ENCODE results near the gene MYL10. TPM values are rescaled to one million over a fixed set of nuclear protein-coding genes. Genes with fewer than 3 reads are reported as not detected.
"Not testable (repeated sequence)": the region's sequence is repeated elsewhere in the genome, so short reads cannot be mapped to it uniquely, and the experiment has no call there.

The MYL10 gene
- total RNA-seq, 1 donor from 2014 or later = not detected

DNA sequence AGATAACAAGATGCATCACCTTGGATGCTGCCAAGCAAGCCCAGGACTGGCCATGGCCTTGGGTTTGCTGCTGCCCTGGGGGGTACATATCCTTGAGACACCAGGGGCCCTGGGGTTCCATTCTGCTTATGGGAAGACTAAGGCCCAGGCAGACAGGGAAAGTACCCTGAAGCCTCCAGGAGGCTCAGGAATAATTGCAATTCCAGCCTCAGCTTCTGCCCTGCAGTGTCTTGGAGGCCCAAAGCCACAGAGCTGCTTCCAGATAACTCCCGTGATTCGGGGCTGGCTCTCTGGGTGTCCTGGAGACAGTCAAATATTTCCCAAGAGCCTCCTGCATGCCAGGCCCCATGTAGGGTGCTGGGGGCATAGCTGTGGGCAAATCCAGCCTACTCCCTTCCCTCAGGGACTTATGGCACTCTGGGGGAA lies 22.6 kb downstream of the MYL10 start:
- H3K36me3 ChIP-seq = no peaks in the 10 kb centered on the region
- no peaks in the 10 kb centered on the region for H3K27me3 ChIP-seq
- DNase-seq (ENCODE audit: extremely low spot score in 2 of 2) = no peak
- intact Hi-C loops (cut with DNase I) = no loop called here
- peaks cover 4% of the 10 kb centered on the region for H3K4me1 ChIP-seq
- no peaks in the 10 kb centered on the region for H3K9me3 ChIP-seq
- H3K4me3 ChIP-seq = no peak overlapping the region
- no peak overlapping the region for H3K27ac ChIP-seq
- TF ChIP-seq POLR2A (IDR thresholded peaks at IDR 0.05) = no peak
- TF ChIP-seq, protein P1, sequence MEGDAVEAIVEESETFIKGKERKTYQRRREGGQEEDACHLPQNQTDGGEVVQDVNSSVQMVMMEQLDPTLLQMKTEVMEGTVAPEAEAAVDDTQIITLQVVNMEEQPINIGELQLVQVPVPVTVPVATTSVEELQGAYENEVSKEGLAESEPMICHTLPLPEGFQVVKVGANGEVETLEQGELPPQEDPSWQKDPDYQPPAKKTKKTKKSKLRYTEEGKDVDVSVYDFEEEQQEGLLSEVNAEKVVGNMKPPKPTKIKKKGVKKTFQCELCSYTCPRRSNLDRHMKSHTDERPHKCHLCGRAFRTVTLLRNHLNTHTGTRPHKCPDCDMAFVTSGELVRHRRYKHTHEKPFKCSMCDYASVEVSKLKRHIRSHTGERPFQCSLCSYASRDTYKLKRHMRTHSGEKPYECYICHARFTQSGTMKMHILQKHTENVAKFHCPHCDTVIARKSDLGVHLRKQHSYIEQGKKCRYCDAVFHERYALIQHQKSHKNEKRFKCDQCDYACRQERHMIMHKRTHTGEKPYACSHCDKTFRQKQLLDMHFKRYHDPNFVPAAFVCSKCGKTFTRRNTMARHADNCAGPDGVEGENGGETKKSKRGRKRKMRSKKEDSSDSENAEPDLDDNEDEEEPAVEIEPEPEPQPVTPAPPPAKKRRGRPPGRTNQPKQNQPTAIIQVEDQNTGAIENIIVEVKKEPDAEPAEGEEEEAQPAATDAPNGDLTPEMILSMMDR (IDR thresholded peaks at IDR 0.05) = no peak
- TF ChIP-seq POLR2AphosphoS5 (IDR thresholded peaks at IDR 0.05; ENCODE audit: insufficient read depth in 1 of 2, low read depth in 1 of 2) = no peak

DNA sequence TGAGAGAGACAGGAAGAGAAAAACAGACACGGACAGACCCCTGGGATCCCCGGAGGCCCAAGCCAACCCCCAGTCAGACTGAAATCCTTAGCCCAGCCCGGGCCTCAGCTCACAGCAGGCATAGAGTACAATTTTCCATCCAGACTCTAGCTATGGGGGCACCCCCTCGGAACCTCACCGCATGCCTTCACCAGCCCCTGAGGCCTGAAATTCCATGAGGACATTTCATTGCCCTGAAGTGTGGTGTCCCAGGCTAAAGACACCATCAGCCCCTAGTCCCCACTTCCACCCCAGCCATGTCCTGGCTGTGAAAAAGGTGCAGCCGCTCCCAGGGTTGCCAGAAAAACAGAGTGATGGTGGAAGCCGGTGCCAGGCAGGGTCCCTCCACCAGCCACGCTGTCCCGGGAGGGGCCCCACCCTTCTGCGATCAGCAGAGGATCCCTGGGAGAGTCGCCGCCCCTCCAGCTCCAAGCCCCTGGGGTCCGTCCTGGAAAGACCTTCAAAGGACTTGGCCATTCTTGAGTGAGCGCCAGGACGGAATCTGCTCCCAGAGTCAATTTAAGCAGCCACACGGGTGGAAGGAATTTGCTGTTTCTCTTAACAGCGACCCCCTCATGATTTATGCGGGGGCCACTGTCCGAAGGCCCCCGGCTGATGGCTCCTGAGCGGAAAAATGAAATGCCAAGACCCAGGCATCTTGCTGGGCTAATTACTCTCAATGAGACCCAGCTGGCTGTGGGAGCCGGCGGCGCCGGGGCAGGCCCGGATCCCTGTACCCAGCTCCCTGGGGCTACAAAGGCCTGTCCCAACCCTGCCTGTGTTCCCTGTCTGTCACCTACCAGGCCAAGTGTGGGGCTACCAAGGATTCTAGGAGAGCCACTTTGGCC lies 23.2 kb downstream of the MYL10 start:
- Histone ChIP-seq H3K4me1 (peaks cover 4% of the 10 kb centered on the region), H3K4me3 (no peak overlapping the region), H3K27ac (no peak overlapping the region), H3K27me3 (no peaks in the 10 kb centered on the region), H3K36me3 (no peaks in the 10 kb centered on the region), H3K9me3 (no peaks in the 10 kb centered on the region)
- no peak for DNase-seq (ENCODE audit: extremely low spot score in 2 of 2)
- intact Hi-C loops (cut with DNase I) = no loop called here
- TF ChIP-seq POLR2A (IDR thresholded peaks at IDR 0.05) (no peak), POLR2AphosphoS5 (IDR thresholded peaks at IDR 0.05; ENCODE audit: insufficient read depth in 1 of 2, low read depth in 1 of 2) (no peak)

DNA sequence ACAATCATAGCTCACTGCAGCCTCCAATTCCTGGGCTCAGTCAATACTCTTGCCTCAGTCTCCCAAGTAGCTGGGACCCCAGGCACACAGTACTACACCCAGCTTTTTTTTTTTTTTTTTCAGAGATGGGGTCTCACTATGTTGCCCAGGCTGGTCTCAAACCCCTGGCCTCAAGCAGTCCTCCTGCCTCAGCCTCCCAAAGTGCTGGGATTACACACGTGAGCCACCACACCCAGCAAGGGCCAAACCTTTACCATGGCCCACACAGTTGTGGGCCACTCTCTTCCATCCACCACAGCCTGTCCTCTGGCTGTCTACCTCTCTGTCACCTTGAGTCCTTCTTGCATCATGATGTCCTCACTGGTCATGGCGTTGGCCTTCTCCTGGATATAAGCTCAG lies 24.2 kb downstream of the MYL10 start:
- H3K27ac ChIP-seq; H3K36me3 ChIP-seq; DNase-seq (ENCODE audit: extremely low spot score in 2 of 2); H3K9me3 ChIP-seq; intact Hi-C loops (cut with DNase I); H3K27me3 ChIP-seq; H3K4me3 ChIP-seq; H3K4me1 ChIP-seq: not testable (repeated sequence)

DNA sequence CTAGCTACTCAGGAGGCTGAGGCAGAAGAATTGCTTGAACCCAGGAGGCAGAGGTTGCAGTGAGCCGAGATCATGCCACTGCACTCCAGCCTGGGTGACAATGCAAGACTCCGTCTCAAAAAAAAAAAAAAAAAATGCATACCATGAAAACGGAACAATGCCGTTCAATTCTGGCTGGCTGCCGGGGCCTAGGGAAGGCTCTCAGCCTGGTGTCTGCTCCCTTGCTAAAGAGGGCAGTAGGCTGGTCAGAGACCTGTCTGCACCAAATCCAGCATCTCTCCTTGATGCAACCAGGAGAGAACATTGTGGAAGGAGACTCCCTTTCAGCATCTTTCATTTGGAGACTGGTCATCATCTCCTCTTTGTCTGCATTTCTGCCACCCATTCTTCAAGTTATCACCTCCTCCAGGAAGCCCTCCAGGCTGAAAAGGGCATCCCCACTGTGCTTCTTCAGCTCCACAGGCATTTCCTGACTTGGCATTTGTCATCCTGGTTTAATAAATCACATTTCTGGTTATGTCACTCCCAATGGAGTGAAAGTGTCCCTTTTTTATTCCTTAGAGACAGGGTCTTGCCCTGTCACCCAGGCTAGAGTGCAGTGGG lies 24.7 kb downstream of the MYL10 start:
- H3K27ac ChIP-seq = no peak overlapping the region
- no peaks in the 10 kb centered on the region for H3K27me3 ChIP-seq
- TF ChIP-seq POLR2A (IDR thresholded peaks at IDR 0.05) = no peak
- TF ChIP-seq, protein P1 (IDR thresholded peaks at IDR 0.05) = no peak
- no peaks in the 10 kb centered on the region for H3K9me3 ChIP-seq
- no peaks in the 10 kb centered on the region for H3K36me3 ChIP-seq
- DNase-seq (ENCODE audit: extremely low spot score in 2 of 2) = no peak
- no peak overlapping the region for H3K4me3 ChIP-seq
- peaks cover 4% of the 10 kb centered on the region for H3K4me1 ChIP-seq
- intact Hi-C loops (cut with DNase I) = no loop called here

DNA sequence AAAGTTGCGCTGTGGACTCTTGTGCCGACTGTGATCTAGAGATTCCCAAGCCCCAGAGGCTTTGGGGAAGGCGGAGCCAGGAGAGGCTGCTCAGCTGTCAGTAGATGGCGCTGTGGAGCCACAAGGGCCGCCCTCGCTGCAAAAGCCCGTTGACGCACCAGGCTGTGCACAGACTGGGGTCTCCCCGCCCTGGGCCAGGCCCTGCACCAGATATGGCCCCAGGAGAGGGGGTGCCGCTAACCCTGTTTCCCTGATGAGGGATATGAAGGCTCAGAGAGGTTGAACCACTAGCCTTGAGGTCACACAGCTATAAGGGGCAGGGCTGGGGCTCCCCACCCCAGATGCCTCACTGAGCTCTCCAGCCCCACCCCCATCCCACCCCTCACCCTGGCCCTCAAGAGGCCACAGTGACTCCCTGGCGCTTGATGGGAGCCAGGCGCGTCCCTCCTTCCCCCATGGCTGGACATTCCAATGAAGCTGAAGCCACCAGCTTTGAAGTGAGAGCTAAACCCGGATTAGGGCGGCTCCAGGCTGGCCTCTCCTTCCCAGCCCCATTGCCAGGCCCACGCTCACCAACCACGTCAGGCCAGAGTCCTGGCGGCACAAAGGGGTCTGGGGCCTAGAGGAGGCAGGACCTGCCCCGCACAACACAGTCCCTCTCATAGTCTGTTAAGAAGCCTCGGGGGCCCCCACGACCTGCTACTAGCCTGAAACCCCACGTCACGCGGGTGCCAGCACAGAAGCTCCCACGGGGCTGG lies 26.4 kb downstream of the MYL10 start:
- H3K9me3 ChIP-seq = no peaks in the 10 kb centered on the region
- H3K4me3 ChIP-seq = no peak overlapping the region
- intact Hi-C loops (cut with DNase I) = no loop called here
- H3K4me1 ChIP-seq = peaks cover 14% of the 10 kb centered on the region
- no peak for DNase-seq (ENCODE audit: extremely low spot score in 2 of 2)
- H3K27ac ChIP-seq = no peak overlapping the region
- no peaks in the 10 kb centered on the region for H3K27me3 ChIP-seq
- H3K36me3 ChIP-seq = no peaks in the 10 kb centered on the region
- TF ChIP-seq, protein P1 (IDR thresholded peaks at IDR 0.05) = peak; percentile 11 to 90 (median 80)
- no peak for TF ChIP-seq POLR2AphosphoS5 (IDR thresholded peaks at IDR 0.05; ENCODE audit: insufficient read depth in 1 of 2, low read depth in 1 of 2)
